Tibial nerve (tissue), 4 donors: ENCODE results near the gene LRIG2. TPM values are rescaled to one million over a fixed set of nuclear protein-coding genes. Genes with fewer than 3 reads are reported as not detected.

Source experiments
- DNase-seq, 2 donors: peaks; one replicate each; pipeline ENCODE4 v3.0.0-alpha.2; 2019; ENCODE audit warnings: low spot score in 2 of 2
- H3K27ac ChIP-seq, 4 donors: fragments of 200-600 bp; sonication (generic) in 3 of 4; one replicate each; pipeline ENCODE4 v1.5.1; 2017 to 2019; ENCODE audit warnings: mild to moderate bottlenecking in 1 of 4
- H3K27me3 ChIP-seq, 2 donors: fragments of 200-600 bp; sonication (generic) in 1 of 2; one replicate each; pipeline versions ENCODE4 v1.5.1 to v1.6.0; 2017 to 2019
- H3K36me3 ChIP-seq, 3 donors: fragments of 200-600 bp; sonication (generic); one replicate each; pipeline ENCODE4 v1.5.1; 2018 to 2019
- H3K4me1 ChIP-seq, 4 donors: fragments of 200-600 bp; sonication (generic) in 3 of 4; one replicate each; pipeline ENCODE4 v1.5.1; 2017 to 2019
- H3K4me3 ChIP-seq, 4 donors: fragments of 200-600 bp; sonication (generic) in 3 of 4; one replicate each; pipeline ENCODE4 v1.5.1; 2017 to 2019; ENCODE audit warnings: mild to moderate bottlenecking in 1 of 4, moderate library complexity in 1 of 4
- H3K9me3 ChIP-seq, 4 donors: fragments of 200-600 bp; sonication (generic) in 3 of 4; one replicate each; pipeline ENCODE4 v1.5.1; 2017 to 2019
- EP300 ChIP-seq, 2 donors: sonication (generic); formaldehyde crosslinking; IDR thresholded peaks; one replicate each; pipeline ENCODE4 v1.6.1; 2017; ENCODE audit warnings: antibody characterized with exemption in 2 of 2, mild to moderate bottlenecking in 1 of 2
- POLR2A ChIP-seq, 2 donors: fragments of 450-650 bp; IDR thresholded peaks; one replicate each; pipeline ENCODE4 v1.6.1; 2017; ENCODE audit warnings: antibody characterized with exemption in 2 of 2, mild to moderate bottlenecking in 2 of 2, moderate library complexity in 2 of 2
- WGBS, 2 donors: methylation state at CpG; one replicate each; pipeline ENCODE4 v1.1.5; 2018; 5-methylcytosine and 5-hydroxymethylcytosine counted together
- total RNA-seq, 4 donors: library from RNA; depleted of rRNA; stranded (reverse); fragments of >200 nt; gene quantifications; one replicate each; pipeline ENCODE4 v1.1.0, GENCODE V29; 2016
- TF ChIP-seq, protein P1 (sequence below), 5 experiments: fragments of 200-600 bp in 3 of 5; fragments of 450-650 bp in 2 of 5; sonication (generic) in 3 of 5; IDR thresholded peaks; one replicate each; pipeline ENCODE4 v1.5.1; 2016 to 2019; ENCODE audit warnings: antibody characterized with exemption in 5 of 5, mild to moderate bottlenecking in 3 of 5, moderate library complexity in 2 of 5

Gene LRIG2
- total RNA-seq, 4 donors from 2014 or later, result 22.2 to 75.9 (median 25.3) TPM

DNA sequence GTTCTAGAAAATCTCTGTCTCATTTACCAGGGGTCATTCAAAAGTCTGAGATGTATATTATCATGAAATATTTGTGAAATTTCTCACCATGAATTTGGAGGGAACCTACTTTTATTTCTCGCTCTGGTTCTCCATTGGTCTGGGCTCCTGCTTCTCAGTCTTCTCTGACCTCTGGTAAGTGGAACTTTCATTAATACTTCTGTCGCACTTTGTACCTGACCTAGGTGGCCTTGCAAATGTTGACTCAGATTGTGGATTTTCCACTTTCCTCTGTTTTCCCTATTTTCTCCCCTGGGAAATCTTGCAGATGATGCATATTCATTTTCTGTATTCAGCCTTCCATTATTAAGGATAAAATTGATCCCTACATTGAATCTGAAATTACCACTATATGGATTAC, 53.2 kb downstream of the LRIG2 start:
- no peak for DNase-seq
- H3K4me3 ChIP-seq, result no peak overlapping the region
- TF ChIP-seq, protein P1, sequence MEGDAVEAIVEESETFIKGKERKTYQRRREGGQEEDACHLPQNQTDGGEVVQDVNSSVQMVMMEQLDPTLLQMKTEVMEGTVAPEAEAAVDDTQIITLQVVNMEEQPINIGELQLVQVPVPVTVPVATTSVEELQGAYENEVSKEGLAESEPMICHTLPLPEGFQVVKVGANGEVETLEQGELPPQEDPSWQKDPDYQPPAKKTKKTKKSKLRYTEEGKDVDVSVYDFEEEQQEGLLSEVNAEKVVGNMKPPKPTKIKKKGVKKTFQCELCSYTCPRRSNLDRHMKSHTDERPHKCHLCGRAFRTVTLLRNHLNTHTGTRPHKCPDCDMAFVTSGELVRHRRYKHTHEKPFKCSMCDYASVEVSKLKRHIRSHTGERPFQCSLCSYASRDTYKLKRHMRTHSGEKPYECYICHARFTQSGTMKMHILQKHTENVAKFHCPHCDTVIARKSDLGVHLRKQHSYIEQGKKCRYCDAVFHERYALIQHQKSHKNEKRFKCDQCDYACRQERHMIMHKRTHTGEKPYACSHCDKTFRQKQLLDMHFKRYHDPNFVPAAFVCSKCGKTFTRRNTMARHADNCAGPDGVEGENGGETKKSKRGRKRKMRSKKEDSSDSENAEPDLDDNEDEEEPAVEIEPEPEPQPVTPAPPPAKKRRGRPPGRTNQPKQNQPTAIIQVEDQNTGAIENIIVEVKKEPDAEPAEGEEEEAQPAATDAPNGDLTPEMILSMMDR (IDR thresholded peaks at IDR 0.05), result no peak
- no peaks in the 10 kb centered on the region for H3K27me3 ChIP-seq
- no peaks in the 10 kb centered on the region for H3K9me3 ChIP-seq
- no peak overlapping the region for H3K27ac ChIP-seq
- WGBS, 2 donors, result 96 to 97% methylated on average over 2 of the region's 2 CpGs
- H3K4me1 ChIP-seq, result no peaks in the 10 kb centered on the region
- peaks cover 0 to 83% (median 6%) of the 10 kb centered on the region in 3 donors for H3K36me3 ChIP-seq

DNA sequence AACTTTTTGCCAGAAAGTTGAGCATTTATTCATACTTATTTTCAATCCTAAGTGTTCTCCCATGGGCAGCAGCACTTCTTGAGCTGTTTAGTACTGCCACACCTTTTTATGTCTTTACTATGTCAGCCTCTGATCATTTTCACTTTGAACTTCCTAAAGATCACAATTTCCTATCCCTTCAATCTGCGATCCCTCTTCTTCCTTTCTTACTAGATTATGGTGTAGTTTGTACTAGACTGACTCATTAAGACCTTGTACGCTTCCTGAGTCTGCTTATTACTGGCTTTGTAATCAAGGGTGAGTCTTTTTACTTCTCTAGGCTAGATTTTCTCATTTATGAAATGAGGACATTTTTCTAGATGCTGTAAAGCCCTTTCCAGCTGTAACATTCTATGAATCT, 55.1 kb downstream of the LRIG2 start:
- Histone ChIP-seq H3K27me3 (no peaks in the 10 kb centered on the region), H3K4me3 (no peak overlapping the region), H3K36me3 (peaks cover 0 to 73% (median 6%) of the 10 kb centered on the region in 3 donors), H3K4me1 (no peaks in the 10 kb centered on the region), H3K27ac (no peak overlapping the region), H3K9me3 (no peaks in the 10 kb centered on the region)
- DNase-seq, result no peak
- 95 to 99% methylated on average over 2 of the region's 2 CpGs for WGBS, 2 donors
- TF ChIP-seq EP300 (IDR thresholded peaks at IDR 0.05) (no peak), POLR2A (IDR thresholded peaks at IDR 0.05) (no peak)
- TF ChIP-seq, protein P1 (IDR thresholded peaks at IDR 0.05), result no peak

DNA sequence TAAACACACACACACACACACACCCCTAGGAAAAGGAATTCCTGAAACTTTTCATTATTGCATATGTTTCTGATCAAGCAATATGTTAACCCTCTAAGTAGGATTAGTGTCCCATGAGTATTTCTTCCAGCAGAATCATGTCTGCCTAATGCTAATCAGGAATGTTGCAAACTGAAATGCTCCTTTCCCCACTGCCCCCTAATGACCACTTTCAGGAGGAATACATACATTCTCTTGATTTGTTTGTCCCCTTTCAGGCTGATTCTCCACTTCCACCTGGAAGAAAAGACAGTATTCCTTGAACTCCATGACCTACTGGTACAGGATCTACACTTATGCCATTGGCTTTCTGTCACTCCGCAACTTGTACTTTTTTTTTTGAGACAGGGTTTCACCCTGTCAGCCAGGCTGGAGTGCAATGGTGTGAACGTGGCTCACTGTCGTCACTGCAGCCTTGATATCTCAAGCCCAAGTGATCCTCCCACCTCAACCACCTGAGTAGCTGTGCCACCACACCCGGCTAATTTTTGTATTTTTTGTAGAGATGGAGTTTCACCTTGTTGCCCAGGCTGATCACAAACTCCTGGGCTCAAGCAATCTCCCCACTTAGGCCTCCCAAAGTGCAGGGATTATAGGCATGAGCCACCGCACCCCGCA, 56.7 kb downstream of the LRIG2 start:
- H3K27me3 ChIP-seq, result no peaks in the 10 kb centered on the region
- no peak overlapping the region for H3K4me3 ChIP-seq
- WGBS, 2 donors, result 94 to 96% methylated on average over 6 of the region's 6 CpGs
- DNase-seq, result no peak
- H3K9me3 ChIP-seq, result no peaks in the 10 kb centered on the region
- no peaks in the 10 kb centered on the region for H3K4me1 ChIP-seq
- no peak overlapping the region for H3K27ac ChIP-seq
- H3K36me3 ChIP-seq, result peaks cover 0 to 65% (median 0%) of the 10 kb centered on the region in 3 donors
- TF ChIP-seq, protein P1 (IDR thresholded peaks at IDR 0.05), result no peak
- TF ChIP-seq EP300 (IDR thresholded peaks at IDR 0.05), result no peak
- no peak for TF ChIP-seq POLR2A (IDR thresholded peaks at IDR 0.05)

DNA sequence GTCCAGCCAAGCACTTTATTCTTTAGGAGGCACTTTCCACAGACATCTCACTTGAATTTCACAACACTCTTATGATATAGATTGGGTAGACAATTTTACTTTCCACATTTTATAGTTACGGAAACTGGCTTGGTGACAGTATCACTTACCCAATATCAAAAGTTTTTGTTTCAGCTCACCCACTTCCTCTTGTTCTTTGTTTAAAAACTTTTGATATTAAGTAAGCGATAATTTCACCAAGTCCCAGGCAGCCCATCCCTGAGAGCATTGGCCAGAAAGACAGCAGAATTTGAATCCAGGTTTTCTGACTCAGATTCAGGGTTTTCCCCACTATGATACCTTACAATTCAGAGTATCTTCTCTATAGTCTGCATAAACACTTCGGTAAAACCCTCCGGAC, 60.0 kb downstream of the LRIG2 start:
- no peaks in the 10 kb centered on the region for H3K27me3 ChIP-seq
- TF ChIP-seq POLR2A (IDR thresholded peaks at IDR 0.05) (no peak), EP300 (IDR thresholded peaks at IDR 0.05) (no peak)
- TF ChIP-seq, protein P1 (IDR thresholded peaks at IDR 0.05), result no peak
- WGBS, 2 donors, result 89 to 90% methylated on average over 4 of the region's 4 CpGs
- no peak for DNase-seq
- H3K36me3 ChIP-seq, result peaks cover 0 to 38% (median 0%) of the 10 kb centered on the region in 3 donors
- H3K4me3 ChIP-seq, result no peak overlapping the region
- H3K27ac ChIP-seq, result no peak overlapping the region
- H3K9me3 ChIP-seq, result no peaks in the 10 kb centered on the region
- no peaks in the 10 kb centered on the region for H3K4me1 ChIP-seq

DNA sequence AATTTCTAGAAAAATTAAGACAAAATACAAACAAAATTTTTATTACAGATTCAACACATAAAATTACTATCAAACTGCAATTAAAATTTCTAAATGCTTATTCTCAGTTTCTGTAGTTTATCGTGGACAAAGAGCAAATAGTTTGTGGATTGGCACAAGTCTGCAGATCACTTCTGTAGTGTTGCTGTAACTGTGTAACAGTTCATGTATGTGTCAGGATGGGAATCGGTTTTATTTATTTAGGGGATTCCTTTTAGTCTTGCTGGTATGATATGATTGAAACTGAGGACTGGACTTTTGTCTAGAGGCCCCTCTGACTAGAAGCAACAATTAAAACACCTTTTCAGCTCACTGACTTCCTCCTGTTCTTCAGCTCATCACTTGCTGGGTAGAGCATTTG, 60.8 kb downstream of the LRIG2 start:
- H3K27ac ChIP-seq, result no peak overlapping the region
- TF ChIP-seq, protein P1 (IDR thresholded peaks at IDR 0.05), result no peak
- no peak for TF ChIP-seq POLR2A (IDR thresholded peaks at IDR 0.05)
- no peak for TF ChIP-seq EP300 (IDR thresholded peaks at IDR 0.05)
- WGBS, 2 donors, result 47 to 48% methylated on average over 2 of the region's 2 CpGs
- peaks cover 0 to 32% (median 0%) of the 10 kb centered on the region in 3 donors for H3K36me3 ChIP-seq
- no peak for DNase-seq
- no peaks in the 10 kb centered on the region for H3K4me1 ChIP-seq
- no peaks in the 10 kb centered on the region for H3K27me3 ChIP-seq
- no peaks in the 10 kb centered on the region for H3K9me3 ChIP-seq
- no peak overlapping the region for H3K4me3 ChIP-seq
